Nephron progenitor cell (in vitro differentiated cells): ENCODE results near the gene ALDH4A1.
A peak's percentile ranks its signal among the peaks of the same experiment; 100 is the strongest.

Experiments used
- DNase-seq: peaks from one replicate; pipeline ENCODE4 v3.0.0; 2021
- H3K27ac Mint-ChIP-seq: 2 replicates; pipeline ENCODE4 v1.8.0; 2021; ENCODE audit warnings: mild to moderate bottlenecking, moderate library complexity, mixed read lengths
- H3K27me3 Mint-ChIP-seq: 2 replicates; pipeline ENCODE4 v1.8.0; 2021; ENCODE audit warnings: mild to moderate bottlenecking, low read depth, mixed read lengths; ENCODE audit not compliant: poor library complexity
- H3K36me3 Mint-ChIP-seq: 2 replicates; pipeline ENCODE4 v1.8.0; 2021; ENCODE audit warnings: low read depth, mixed read lengths
- H3K4me1 Mint-ChIP-seq: 2 replicates; pipeline ENCODE4 v1.8.0; 2021; ENCODE audit warnings: mixed read lengths
- H3K4me3 Mint-ChIP-seq: 2 replicates; pipeline ENCODE4 v1.8.0; 2021; ENCODE audit warnings: mild to moderate bottlenecking, moderate library complexity, mixed read lengths
- H3K9me3 Mint-ChIP-seq: 2 replicates; pipeline ENCODE4 v1.8.0; 2021; ENCODE audit warnings: mild to moderate bottlenecking, moderate library complexity, mixed read lengths
- CTCF ChIP-seq: fragments of 200-600 bp; sonication (generic); IDR thresholded peaks from 2 replicates; pipeline ENCODE4 v1.5.0; 2021; ENCODE audit warnings: antibody characterized with exemption

Gene ALDH4A1

GRCh38 chr1:18878538-18879214, 23.7 kb downstream of the ALDH4A1 start:
- no peak overlapping the region for H3K4me3 Mint-ChIP-seq
- no peak overlapping the region for H3K27ac Mint-ChIP-seq
- peaks cover 4% of the 10 kb centered on the region for H3K4me1 Mint-ChIP-seq
- H3K36me3 Mint-ChIP-seq, result no peaks in the 10 kb centered on the region
- peaks cover 60% of the 10 kb centered on the region for H3K27me3 Mint-ChIP-seq
- TF ChIP-seq CTCF, result no peak
- DNase-seq, result no peak
- H3K9me3 Mint-ChIP-seq, result no peaks in the 10 kb centered on the region

- no peak for TF ChIP-seq CTCF
- H3K36me3 Mint-ChIP-seq, result no peaks in the 10 kb centered on the region
- H3K4me3 Mint-ChIP-seq, result no peak overlapping the region
- H3K27me3 Mint-ChIP-seq, result peaks cover 56% of the 10 kb centered on the region
- DNase-seq, result peak; percentile 20
- peaks cover 4% of the 10 kb centered on the region for H3K4me1 Mint-ChIP-seq
- no peak overlapping the region for H3K27ac Mint-ChIP-seq
- H3K9me3 Mint-ChIP-seq, result no peaks in the 10 kb centered on the region
Observed at GRCh38 chr1:18877282-18877681, 25.1 kb downstream of the ALDH4A1 start.

GRCh38 chr1:18876210-18876609, 26.1 kb downstream of the ALDH4A1 start:
- no peak overlapping the region for H3K27ac Mint-ChIP-seq
- no peaks in the 10 kb centered on the region for H3K9me3 Mint-ChIP-seq
- DNase-seq, result no peak
- TF ChIP-seq CTCF, result no peak
- H3K4me3 Mint-ChIP-seq, result no peak overlapping the region
- peaks cover 4% of the 10 kb centered on the region for H3K4me1 Mint-ChIP-seq
- H3K36me3 Mint-ChIP-seq, result no peaks in the 10 kb centered on the region
- peaks cover 46% of the 10 kb centered on the region for H3K27me3 Mint-ChIP-seq

- Mint-ChIP-seq H3K36me3 (no peaks in the 10 kb centered on the region), H3K4me1 (peaks cover 4% of the 10 kb centered on the region), H3K27me3 (peaks cover 42% of the 10 kb centered on the region), H3K27ac (no peak overlapping the region), H3K9me3 (no peaks in the 10 kb centered on the region), H3K4me3 (no peak overlapping the region)
- no peak for DNase-seq
- no peak for TF ChIP-seq CTCF
Observed at GRCh38 chr1:18875796-18876128, 26.6 kb downstream of the ALDH4A1 start.

GRCh38 chr1:18875107-18875795, 27.1 kb downstream of the ALDH4A1 start:
- no peak overlapping the region for H3K4me3 Mint-ChIP-seq
- peaks cover 40% of the 10 kb centered on the region for H3K27me3 Mint-ChIP-seq
- peak; percentile 84 for TF ChIP-seq CTCF
- H3K9me3 Mint-ChIP-seq, result no peaks in the 10 kb centered on the region
- DNase-seq, result peak; percentile 95
- H3K4me1 Mint-ChIP-seq, result peaks cover 4% of the 10 kb centered on the region
- H3K27ac Mint-ChIP-seq, result no peak overlapping the region
- H3K36me3 Mint-ChIP-seq, result no peaks in the 10 kb centered on the region

GRCh38 chr1:18874600-18874999, 27.8 kb downstream of the ALDH4A1 start:
- TF ChIP-seq CTCF, result no peak
- no peak for DNase-seq
- no peak overlapping the region for H3K4me3 Mint-ChIP-seq
- H3K27ac Mint-ChIP-seq, result no peak overlapping the region
- peaks cover 36% of the 10 kb centered on the region for H3K27me3 Mint-ChIP-seq
- no peaks in the 10 kb centered on the region for H3K9me3 Mint-ChIP-seq
- peaks cover 4% of the 10 kb centered on the region for H3K4me1 Mint-ChIP-seq
- H3K36me3 Mint-ChIP-seq, result no peaks in the 10 kb centered on the region
